ENCODE measurements around the gene DNAAF9.

GRCh38 chr20:3452690-3453089 is 45.2 kb upstream of the DNAAF9 start:
- TF ChIP-seq REST (IDR thresholded peaks at IDR 0.05) = no peak
- no peak for TF ChIP-seq RXRA (IDR thresholded peaks at IDR 0.05)
- no peak for TF ChIP-seq TAF1 (conservative IDR thresholded peaks at IDR 0.05)
- TF ChIP-seq ATF3 (IDR thresholded peaks at IDR 0.05) = no peak
- no peak for TF ChIP-seq GABPA (IDR thresholded peaks at IDR 0.05 in 1 of 2, conservative IDR thresholded peaks at IDR 0.05 in 1 of 2)
- TF ChIP-seq SP1 (IDR thresholded peaks at IDR 0.05) = no peak
- no peak for TF ChIP-seq FOXA1 (IDR thresholded peaks at IDR 0.05)
- no peak for TF ChIP-seq CTCF (IDR thresholded peaks at IDR 0.05; ENCODE audit: low read depth, low read length, missing input control)
